GM21717 (cell line): Measurements from ENCODE around the gene FGF1.

Experiments used
- ATAC-seq: cut with Tn5 transposase; IDR thresholded peaks from one replicate; pipeline ENCODE4 v1.9.1; 2021; ENCODE audit warnings: mild to moderate bottlenecking, moderate library complexity; ENCODE audit not compliant: unreplicated experiment

Gene FGF1

GRCh38 chr5:142587354-142587965, 98.4 kb downstream of the FGF1 start:
- no peak for ATAC-seq

GRCh38 chr5:142586552-142586951, 99.3 kb downstream of the FGF1 start:
- no peak for ATAC-seq

GRCh38 chr5:142585451-142585850, 100.4 kb downstream of the FGF1 start:
- ATAC-seq = no peak

GRCh38 chr5:142584891-142585290, 101.0 kb downstream of the FGF1 start:
- no peak for ATAC-seq

GRCh38 chr5:142578161-142578830, 107.6 kb downstream of the FGF1 start:
- no peak for ATAC-seq

GRCh38 chr5:142576804-142577203, 109.1 kb downstream of the FGF1 start:
- ATAC-seq = no peak

- ATAC-seq = no peak
Observed at GRCh38 chr5:142576303-142576702, 109.6 kb downstream of the FGF1 start.

- no peak for ATAC-seq
Observed at GRCh38 chr5:142572006-142572405, 113.9 kb downstream of the FGF1 start.

GRCh38 chr5:142571371-142571770, 114.5 kb downstream of the FGF1 start:
- ATAC-seq = no peak

GRCh38 chr5:142569905-142570304, 116.0 kb downstream of the FGF1 start:
- no peak for ATAC-seq

- ATAC-seq = no peak
Observed at GRCh38 chr5:142568996-142569335, 116.9 kb downstream of the FGF1 start.

- ATAC-seq = no peak
Observed at GRCh38 chr5:142568283-142568995, 117.5 kb downstream of the FGF1 start.

GRCh38 chr5:142561486-142562097, 124.3 kb downstream of the FGF1 start:
- no peak for ATAC-seq

- ATAC-seq = no peak
Observed at GRCh38 chr5:142561029-142561428, 124.9 kb downstream of the FGF1 start.

- ATAC-seq = no peak
Observed at GRCh38 chr5:142552107-142552506, 133.8 kb downstream of the FGF1 start.

GRCh38 chr5:142551338-142552067, 134.4 kb downstream of the FGF1 start:
- no peak for ATAC-seq

GRCh38 chr5:142550471-142550870, 135.4 kb downstream of the FGF1 start:
- ATAC-seq = no peak

- ATAC-seq = no peak
Observed at GRCh38 chr5:142549834-142550233, 136.1 kb downstream of the FGF1 start.

- ATAC-seq = no peak
Observed at GRCh38 chr5:142548739-142549275, 137.1 kb downstream of the FGF1 start.

- ATAC-seq = no peak
Observed at GRCh38 chr5:142547445-142548380, 138.2 kb downstream of the FGF1 start.
